ENCODE results near the gene NHP2. TPM values are rescaled to one million over a fixed set of nuclear protein-coding genes. Genes with fewer than 3 reads are reported as not detected.

Gene NHP2
- total and polyA plus RNA-seq, 10 of the 15 experiments (the other 5 are each of a cell fraction or from before 2014, with no cell fraction given) = 39.2 to 513 (median 198) TPM

- TF ChIP-seq CUX1 (IDR thresholded peaks at IDR 0.05; ENCODE audit: insufficient replicate concordance, low read depth, low read length) (no peak), MYB (IDR thresholded peaks at IDR 0.05; ENCODE audit: borderline replicate concordance, low read depth, low read length) (no peak), ZNF207 (IDR thresholded peaks at IDR 0.05; ENCODE audit: borderline replicate concordance) (no peak)
These were observed 32.7 kb upstream of the NHP2 start (continued) for GRCh38 chr5:178186427-178186826.

- H3K4me1 ChIP-seq (ENCODE audit: control insufficient read depth, insufficient read depth, low read length) = no peaks in the 10 kb centered on the region
- ChIA-PET POLR2A (no interaction called here), CTCF (interaction anchor here (0.9 to 1.4 kb wide), 2 partner anchors 15 to 104 kb away, joined by 3 to 4 read pairs; no protein-coding TSS in a partner anchor), RAD21 (ENCODE audit: unreplicated experiment) (interaction anchor here (1.1 kb wide), 1 partner anchor 9 kb away, joined by 3 read pairs; no protein-coding TSS in a partner anchor), SMC1A (ENCODE audit: uncharacterized antibody, unreplicated experiment) (no interaction called here)
- FAIRE-seq (no peak), DNase-seq (ENCODE audit: low read depth, low spot score) (no peak), ATAC-seq (no peak)
- H3K4me3 ChIP-seq = no peak overlapping the region
- no peak overlapping the region for H3K27ac ChIP-seq (ENCODE audit: control insufficient read depth, insufficient read depth)
- WGBS (ENCODE audit: insufficient coverage, insufficient replicate concordance, low lambda C conversion rate, missing lambda C conversion rate) = 13% methylated on average over 4 of the region's 4 CpGs
- no peak overlapping the region for H3K4me2 ChIP-seq (ENCODE audit: control insufficient read depth, insufficient read depth)
- BruUV-seq (replicated peaks) = no TSS peak
- intact Hi-C loops (cut with micrococcal nuclease; ENCODE audit: unreplicated experiment) = no loop called here
- H4K20me1 ChIP-seq (ENCODE audit: control insufficient read depth, insufficient read depth) = no peaks in the 10 kb centered on the region
- no peak overlapping the region for H3K9ac ChIP-seq (ENCODE audit: control insufficient read depth, insufficient read depth, low read length)
- no peaks in the 10 kb centered on the region; a peak in 1 of 4 replicates for H3K27me3 ChIP-seq (replicated peaks in 1 of 2; ENCODE audit: control insufficient read depth in 2 of 2, insufficient read depth in 2 of 2, low read length in 1 of 2)
- no peaks in the 10 kb centered on the region for H3K79me2 ChIP-seq (ENCODE audit: control insufficient read depth, insufficient read depth, low read length)
- H3K36me3 ChIP-seq (ENCODE audit: control insufficient read depth in 2 of 2, insufficient read depth in 2 of 2, low read length in 1 of 2) = no peaks in the 10 kb centered on the region
- H2AFZ ChIP-seq (ENCODE audit: control insufficient read depth, low read depth, low read length) = peak overlapping the region; percentile 29
- in situ Hi-C loops (cut with MboI) = no loop called here
- no peaks in the 10 kb centered on the region for H3K9me3 ChIP-seq (replicated peaks; ENCODE audit: control insufficient read depth, insufficient read depth, low read length)
- TF ChIP-seq IRF4 (IDR thresholded peaks at IDR 0.05; ENCODE audit: low read depth, low read length) (no peak), MTA2 (IDR thresholded peaks at IDR 0.05; ENCODE audit: low read depth) (no peak), ZNF207 (IDR thresholded peaks at IDR 0.05; ENCODE audit: borderline replicate concordance) (no peak), RAD21 (IDR thresholded peaks at IDR 0.05; ENCODE audit: insufficient read depth, low read depth, low read length) (no peak), IRF5 (IDR thresholded peaks at IDR 0.05; ENCODE audit: borderline replicate concordance) (no peak), CREM (IDR thresholded peaks at IDR 0.05; ENCODE audit: low read depth) (no peak), SP1 (IDR thresholded peaks at IDR 0.05; ENCODE audit: low read depth, low read length) (no peak), E2F8 (IDR thresholded peaks at IDR 0.05; ENCODE audit: low read depth, partially characterized antibody) (no peak), RCOR1 (conservative IDR thresholded peaks at IDR 0.05; ENCODE audit: low read depth, low read length) (no peak), FOXK2 (IDR thresholded peaks at IDR 0.05) (no peak), SIX5 (IDR thresholded peaks at IDR 0.05; ENCODE audit: low read depth, low read length, severe bottlenecking) (no peak)
These were observed 28.6 kb upstream of the NHP2 start for GRCh38 chr5:178182158-178182876.
